HEK293 (cell line): ENCODE measurements around the gene CNKSR3.

ENCODE experiments used
- CTCF ChIA-PET: fragments of 350-600 bp; formaldehyde crosslinking; extraction: SDS; loops from one replicate; lab custom pipeline; 2021; ENCODE audit warnings: antibody characterized with exemption; lab: Yijun Ruan, JAX
- POLR2A ChIA-PET: fragments of 300-600 bp; formaldehyde crosslinking; extraction: SDS; loops from one replicate; lab custom pipeline; 2020; ENCODE audit warnings: antibody characterized with exemption, inconsistent platforms; lab: Yijun Ruan, JAX
- H3K27ac ChIP-seq: fragments of 200-500 bp; sonication (Bioruptor generic); 2 replicates; pipeline ENCODE4 v1.5.1; 2014; ENCODE audit warnings: low read depth, low read length, control low read depth, inconsistent platforms; ENCODE audit errors: extremely low read depth
- H3K36me3 ChIP-seq, 2 experiments: fragments of 200-500 bp in 1 of 2; sonication (Bioruptor generic) in 1 of 2; 1 replicate in 1 of 2; 2 replicates in 1 of 2; pipeline ENCODE4 v1.5.1; 2014 to 2017; ENCODE audit warnings: inconsistent platforms in 2 of 2, low read length in 2 of 2; ENCODE audit not compliant: control insufficient read depth in 2 of 2, insufficient read depth in 1 of 2
- H3K4me1 ChIP-seq: fragments of 200-500 bp; sonication (Bioruptor generic); 2 replicates; pipeline ENCODE4 v1.5.1; 2014; ENCODE audit warnings: mild to moderate bottlenecking, low read length, inconsistent platforms; ENCODE audit not compliant: control insufficient read depth, insufficient read depth
- H3K4me3 ChIP-seq: 2 replicates; pipeline ENCODE4 v1.5.1; 2011; ENCODE audit warnings: low read depth, mild to moderate bottlenecking, control low read depth, low read length, moderate library complexity
- H3K9me3 ChIP-seq: fragments of 200-500 bp; sonication (Bioruptor generic); 2 replicates; pipeline ENCODE4 v1.5.1; 2014; ENCODE audit warnings: low read depth, low read length, inconsistent platforms; ENCODE audit not compliant: control insufficient read depth, insufficient read depth
- FEZF1 ChIP-seq: fragments of 450-650 bp; formaldehyde crosslinking; IDR thresholded peaks from 2 replicates; pipeline ENCODE4 v1.5.1; 2016; ENCODE audit warnings: missing biosample characterization, missing genetic modification characterization
- GLIS1 ChIP-seq: fragments of 450-650 bp; formaldehyde crosslinking; IDR thresholded peaks from 2 replicates; pipeline ENCODE4 v1.5.1; 2016; ENCODE audit warnings: missing biosample characterization, missing genetic modification characterization
- YY1 ChIP-seq: fragments of 450-650 bp; formaldehyde crosslinking; IDR thresholded peaks from 2 replicates; pipeline ENCODE4 v1.5.1; 2018; ENCODE audit warnings: missing biosample characterization, missing genetic modification characterization
- ZBTB49 ChIP-seq: fragments of 450-650 bp; formaldehyde crosslinking; IDR thresholded peaks from 2 replicates; pipeline ENCODE4 v1.5.1; 2016; ENCODE audit warnings: missing biosample characterization, missing genetic modification characterization, low read depth
- ZIC2 ChIP-seq: fragments of 450-650 bp; formaldehyde crosslinking; IDR thresholded peaks from 2 replicates; pipeline ENCODE4 v1.5.1; 2016; ENCODE audit warnings: missing biosample characterization, missing genetic modification characterization
- ZNF133 ChIP-seq: fragments of 450-650 bp; formaldehyde crosslinking; IDR thresholded peaks from 2 replicates; pipeline ENCODE4 v1.5.1; 2016; ENCODE audit warnings: missing biosample characterization, missing genetic modification characterization
- ZNF157 ChIP-seq: fragments of 450-650 bp; formaldehyde crosslinking; IDR thresholded peaks from 2 replicates; pipeline ENCODE4 v1.5.1; 2016; ENCODE audit warnings: missing biosample characterization, missing genetic modification characterization
- ZNF223 ChIP-seq: fragments of 450-650 bp; formaldehyde crosslinking; IDR thresholded peaks from 2 replicates; pipeline ENCODE4 v1.5.1; 2016; ENCODE audit warnings: missing biosample characterization, missing genetic modification characterization
- ZNF311 ChIP-seq: fragments of 450-650 bp; formaldehyde crosslinking; IDR thresholded peaks from 2 replicates; pipeline ENCODE4 v1.5.1; 2017; ENCODE audit warnings: missing biosample characterization, missing genetic modification characterization, borderline replicate concordance
- ZNF335 ChIP-seq: fragments of 450-650 bp; formaldehyde crosslinking; conservative IDR thresholded peaks from 2 replicates; pipeline ENCODE4 v1.5.1; 2016; ENCODE audit warnings: missing biosample characterization, missing genetic modification characterization
- ZNF654 ChIP-seq: fragments of 450-650 bp; formaldehyde crosslinking; IDR thresholded peaks from 2 replicates; pipeline ENCODE4 v1.5.1; 2016; ENCODE audit warnings: low read depth, missing biosample characterization, missing genetic modification characterization
- ZSCAN4 ChIP-seq: fragments of 450-650 bp; formaldehyde crosslinking; IDR thresholded peaks from 2 replicates; pipeline ENCODE4 v1.5.1; 2017; ENCODE audit warnings: missing biosample characterization, missing genetic modification characterization
- TF ChIP-seq, protein P1 (sequence below): fragments of 450-650 bp; formaldehyde crosslinking; IDR thresholded peaks from 2 replicates; pipeline ENCODE4 v1.5.1; 2016; ENCODE audit warnings: missing biosample characterization, missing genetic modification characterization, borderline replicate concordance
- TF ChIP-seq, protein P2 (sequence below): IDR thresholded peaks from 2 replicates; pipeline ENCODE4 v1.6.1; 2011; ENCODE audit warnings: mild to moderate bottlenecking, low read depth, low read length, borderline replicate concordance
- TF ChIP-seq, protein P3 (sequence below): fragments of 450-650 bp; formaldehyde crosslinking; IDR thresholded peaks from 2 replicates; pipeline ENCODE4 v1.5.1; 2016; ENCODE audit warnings: missing biosample characterization, missing genetic modification characterization
- TF ChIP-seq, protein P4 (sequence below): fragments of 450-650 bp; formaldehyde crosslinking; IDR thresholded peaks from 2 replicates; pipeline ENCODE4 v1.5.1; 2016; ENCODE audit warnings: missing biosample characterization, missing genetic modification characterization

CNKSR3 gene

DNA sequence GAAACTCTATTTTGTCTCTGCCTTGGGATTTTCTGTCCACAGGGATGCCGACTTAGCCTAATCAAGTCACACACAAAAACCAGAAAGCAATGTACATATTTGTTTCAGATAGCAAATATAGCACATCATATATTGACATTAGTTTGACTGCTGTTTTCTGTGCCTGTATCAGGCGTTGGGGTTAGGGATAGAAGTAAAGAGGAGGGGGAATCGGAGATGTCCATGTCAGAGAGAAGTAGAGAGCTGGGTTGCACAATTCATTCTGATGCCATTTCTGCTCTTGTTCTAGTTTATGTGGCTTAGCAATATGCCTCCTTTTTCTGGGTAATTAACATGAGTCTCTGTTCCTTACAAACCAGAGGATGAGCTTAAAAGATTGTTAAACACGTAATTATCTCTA lies 139.2 kb downstream of the CNKSR3 start:
- H3K9me3 ChIP-seq: no peaks in the 10 kb centered on the region
- no peak overlapping the region for H3K27ac ChIP-seq
- no peaks in the 10 kb centered on the region for H3K4me1 ChIP-seq
- CTCF ChIA-PET: interaction anchor here (0.7 to 2.2 kb wide), 20 partner anchors 8 to 220 kb away, joined by 3 to 18 read pairs (median 5); no protein-coding TSS in a partner anchor
- no peaks in the 10 kb centered on the region for H3K36me3 ChIP-seq
- POLR2A ChIA-PET: no interaction called here
- TF ChIP-seq, protein P1, sequence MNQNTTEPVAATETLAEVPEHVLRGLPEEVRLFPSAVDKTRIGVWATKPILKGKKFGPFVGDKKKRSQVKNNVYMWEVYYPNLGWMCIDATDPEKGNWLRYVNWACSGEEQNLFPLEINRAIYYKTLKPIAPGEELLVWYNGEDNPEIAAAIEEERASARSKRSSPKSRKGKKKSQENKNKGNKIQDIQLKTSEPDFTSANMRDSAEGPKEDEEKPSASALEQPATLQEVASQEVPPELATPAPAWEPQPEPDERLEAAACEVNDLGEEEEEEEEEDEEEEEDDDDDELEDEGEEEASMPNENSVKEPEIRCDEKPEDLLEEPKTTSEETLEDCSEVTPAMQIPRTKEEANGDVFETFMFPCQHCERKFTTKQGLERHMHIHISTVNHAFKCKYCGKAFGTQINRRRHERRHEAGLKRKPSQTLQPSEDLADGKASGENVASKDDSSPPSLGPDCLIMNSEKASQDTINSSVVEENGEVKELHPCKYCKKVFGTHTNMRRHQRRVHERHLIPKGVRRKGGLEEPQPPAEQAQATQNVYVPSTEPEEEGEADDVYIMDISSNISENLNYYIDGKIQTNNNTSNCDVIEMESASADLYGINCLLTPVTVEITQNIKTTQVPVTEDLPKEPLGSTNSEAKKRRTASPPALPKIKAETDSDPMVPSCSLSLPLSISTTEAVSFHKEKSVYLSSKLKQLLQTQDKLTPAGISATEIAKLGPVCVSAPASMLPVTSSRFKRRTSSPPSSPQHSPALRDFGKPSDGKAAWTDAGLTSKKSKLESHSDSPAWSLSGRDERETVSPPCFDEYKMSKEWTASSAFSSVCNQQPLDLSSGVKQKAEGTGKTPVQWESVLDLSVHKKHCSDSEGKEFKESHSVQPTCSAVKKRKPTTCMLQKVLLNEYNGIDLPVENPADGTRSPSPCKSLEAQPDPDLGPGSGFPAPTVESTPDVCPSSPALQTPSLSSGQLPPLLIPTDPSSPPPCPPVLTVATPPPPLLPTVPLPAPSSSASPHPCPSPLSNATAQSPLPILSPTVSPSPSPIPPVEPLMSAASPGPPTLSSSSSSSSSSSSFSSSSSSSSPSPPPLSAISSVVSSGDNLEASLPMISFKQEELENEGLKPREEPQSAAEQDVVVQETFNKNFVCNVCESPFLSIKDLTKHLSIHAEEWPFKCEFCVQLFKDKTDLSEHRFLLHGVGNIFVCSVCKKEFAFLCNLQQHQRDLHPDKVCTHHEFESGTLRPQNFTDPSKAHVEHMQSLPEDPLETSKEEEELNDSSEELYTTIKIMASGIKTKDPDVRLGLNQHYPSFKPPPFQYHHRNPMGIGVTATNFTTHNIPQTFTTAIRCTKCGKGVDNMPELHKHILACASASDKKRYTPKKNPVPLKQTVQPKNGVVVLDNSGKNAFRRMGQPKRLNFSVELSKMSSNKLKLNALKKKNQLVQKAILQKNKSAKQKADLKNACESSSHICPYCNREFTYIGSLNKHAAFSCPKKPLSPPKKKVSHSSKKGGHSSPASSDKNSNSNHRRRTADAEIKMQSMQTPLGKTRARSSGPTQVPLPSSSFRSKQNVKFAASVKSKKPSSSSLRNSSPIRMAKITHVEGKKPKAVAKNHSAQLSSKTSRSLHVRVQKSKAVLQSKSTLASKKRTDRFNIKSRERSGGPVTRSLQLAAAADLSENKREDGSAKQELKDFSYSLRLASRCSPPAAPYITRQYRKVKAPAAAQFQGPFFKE (tag by site-specific recombination): no peak
- TF ChIP-seq ZNF223 (tag by site-specific recombination) (no peak), GLIS1 (no peak), ZBTB49 (tag by site-specific recombination) (no peak), ZNF311 (tag by site-specific recombination) (no peak), ZIC2 (tag by site-specific recombination) (no peak), ZNF335 (tag by site-specific recombination) (no peak), YY1 (tag by site-specific recombination) (no peak), ZNF133 (no peak), ZSCAN4 (tag by site-specific recombination) (no peak), ZNF157 (tag by site-specific recombination) (no peak), FEZF1 (tag by site-specific recombination) (no peak)
- TF ChIP-seq, protein P2, sequence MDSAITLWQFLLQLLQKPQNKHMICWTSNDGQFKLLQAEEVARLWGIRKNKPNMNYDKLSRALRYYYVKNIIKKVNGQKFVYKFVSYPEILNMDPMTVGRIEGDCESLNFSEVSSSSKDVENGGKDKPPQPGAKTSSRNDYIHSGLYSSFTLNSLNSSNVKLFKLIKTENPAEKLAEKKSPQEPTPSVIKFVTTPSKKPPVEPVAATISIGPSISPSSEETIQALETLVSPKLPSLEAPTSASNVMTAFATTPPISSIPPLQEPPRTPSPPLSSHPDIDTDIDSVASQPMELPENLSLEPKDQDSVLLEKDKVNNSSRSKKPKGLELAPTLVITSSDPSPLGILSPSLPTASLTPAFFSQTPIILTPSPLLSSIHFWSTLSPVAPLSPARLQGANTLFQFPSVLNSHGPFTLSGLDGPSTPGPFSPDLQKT: no peak
- no peak overlapping the region for H3K4me3 ChIP-seq

DNA sequence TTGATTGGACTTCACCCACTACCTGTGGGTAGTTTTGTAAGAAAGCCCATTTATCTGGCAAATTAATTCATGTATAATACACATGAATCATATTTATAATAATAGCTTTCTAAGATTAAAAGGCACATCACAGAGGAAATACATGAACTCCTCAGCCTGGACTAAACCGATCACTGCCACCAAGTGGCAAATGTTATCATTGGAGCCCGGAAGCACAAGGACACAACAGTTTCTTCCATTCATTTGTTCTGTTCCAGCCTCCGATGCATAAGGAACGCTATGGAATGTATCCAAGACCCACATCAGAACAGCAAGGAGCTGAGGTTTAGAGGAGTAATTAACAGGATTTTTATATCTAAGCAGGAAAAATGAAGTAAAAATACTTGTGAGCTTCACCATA lies 139.9 kb downstream of the CNKSR3 start:
- Histone ChIP-seq H3K36me3 (no peaks in the 10 kb centered on the region), H3K27ac (no peak overlapping the region), H3K4me3 (no peak overlapping the region)
- ChIA-PET POLR2A (no interaction called here), CTCF (interaction anchor here (0.6 to 2.2 kb wide), 21 partner anchors 8 to 294 kb away, joined by 3 to 18 read pairs (median 5); no protein-coding TSS in a partner anchor)
- TF ChIP-seq, protein P3, sequence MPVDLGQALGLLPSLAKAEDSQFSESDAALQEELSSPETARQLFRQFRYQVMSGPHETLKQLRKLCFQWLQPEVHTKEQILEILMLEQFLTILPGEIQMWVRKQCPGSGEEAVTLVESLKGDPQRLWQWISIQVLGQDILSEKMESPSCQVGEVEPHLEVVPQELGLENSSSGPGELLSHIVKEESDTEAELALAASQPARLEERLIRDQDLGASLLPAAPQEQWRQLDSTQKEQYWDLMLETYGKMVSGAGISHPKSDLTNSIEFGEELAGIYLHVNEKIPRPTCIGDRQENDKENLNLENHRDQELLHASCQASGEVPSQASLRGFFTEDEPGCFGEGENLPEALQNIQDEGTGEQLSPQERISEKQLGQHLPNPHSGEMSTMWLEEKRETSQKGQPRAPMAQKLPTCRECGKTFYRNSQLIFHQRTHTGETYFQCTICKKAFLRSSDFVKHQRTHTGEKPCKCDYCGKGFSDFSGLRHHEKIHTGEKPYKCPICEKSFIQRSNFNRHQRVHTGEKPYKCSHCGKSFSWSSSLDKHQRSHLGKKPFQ (tag by site-specific recombination): no peak
- peak; percentile 40 for TF ChIP-seq ZNF654 (tag by site-specific recombination)
- TF ChIP-seq, protein P4, sequence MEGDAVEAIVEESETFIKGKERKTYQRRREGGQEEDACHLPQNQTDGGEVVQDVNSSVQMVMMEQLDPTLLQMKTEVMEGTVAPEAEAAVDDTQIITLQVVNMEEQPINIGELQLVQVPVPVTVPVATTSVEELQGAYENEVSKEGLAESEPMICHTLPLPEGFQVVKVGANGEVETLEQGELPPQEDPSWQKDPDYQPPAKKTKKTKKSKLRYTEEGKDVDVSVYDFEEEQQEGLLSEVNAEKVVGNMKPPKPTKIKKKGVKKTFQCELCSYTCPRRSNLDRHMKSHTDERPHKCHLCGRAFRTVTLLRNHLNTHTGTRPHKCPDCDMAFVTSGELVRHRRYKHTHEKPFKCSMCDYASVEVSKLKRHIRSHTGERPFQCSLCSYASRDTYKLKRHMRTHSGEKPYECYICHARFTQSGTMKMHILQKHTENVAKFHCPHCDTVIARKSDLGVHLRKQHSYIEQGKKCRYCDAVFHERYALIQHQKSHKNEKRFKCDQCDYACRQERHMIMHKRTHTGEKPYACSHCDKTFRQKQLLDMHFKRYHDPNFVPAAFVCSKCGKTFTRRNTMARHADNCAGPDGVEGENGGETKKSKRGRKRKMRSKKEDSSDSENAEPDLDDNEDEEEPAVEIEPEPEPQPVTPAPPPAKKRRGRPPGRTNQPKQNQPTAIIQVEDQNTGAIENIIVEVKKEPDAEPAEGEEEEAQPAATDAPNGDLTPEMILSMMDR: peak; percentile 42; the same call in 1 of the 2 replicates
- TF ChIP-seq, all 188 proteins: peak for 2
- Histone ChIP-seq H3K4me1 (no peaks in the 10 kb centered on the region), H3K9me3 (no peaks in the 10 kb centered on the region)
